Panc1 (cell line): ENCODE measurements around the gene CILP2. TPM values are rescaled to one million over a fixed set of nuclear protein-coding genes. Genes with fewer than 3 reads are reported as not detected.

Experiments used
- ATAC-seq: fragments of 200-7000 bp; cut with Tn5 transposase; 2 replicates; pipeline ENCODE4 v1.9.1; 2020; ENCODE audit warnings: mild to moderate bottlenecking, moderate library complexity
- BruUV-seq: library from RNA; stranded (reverse); fragments of 400-500 nt; replicated peaks from 2 replicates; lab custom pipeline; 2021; lab: Mats Ljungman, UMichigan
- CTCF ChIA-PET: fragments of 300-600 bp; sonication (Branson Sonifier 250); formaldehyde crosslinking; loops from one replicate; lab custom pipeline; 2022; ENCODE audit warnings: antibody characterized with exemption; lab: Charles Lee
- POLR2A ChIA-PET: fragments of 300-600 bp; sonication (Branson Sonifier 250); formaldehyde crosslinking; loops from one replicate; lab custom pipeline; 2022; ENCODE audit warnings: antibody characterized with exemption; lab: Charles Lee
- DNase-seq: peaks from one replicate; pipeline ENCODE4 v3.0.0-alpha.2; 2010; ENCODE audit warnings: low read depth, low spot score
- H3K27ac ChIP-seq: 2 replicates; pipeline ENCODE4 v1.5.1; 2011; ENCODE audit warnings: mild to moderate bottlenecking, low read length, inconsistent platforms
- H3K27me3 ChIP-seq: fragments of 200-500 bp; sonication (Bioruptor generic); 2 replicates; pipeline ENCODE4 v1.6.0; 2014; ENCODE audit warnings: low read length, inconsistent platforms; ENCODE audit not compliant: control insufficient read depth, insufficient read depth
- H3K36me3 ChIP-seq: fragments of 200-500 bp; sonication (Bioruptor generic); 2 replicates; pipeline ENCODE4 v1.5.1; 2014; ENCODE audit warnings: inconsistent platforms, mild to moderate bottlenecking, low read length, moderate library complexity; ENCODE audit not compliant: control insufficient read depth, insufficient read depth
- H3K4me1 ChIP-seq: 2 replicates; pipeline ENCODE4 v1.5.1; 2011; ENCODE audit warnings: inconsistent platforms, mild to moderate bottlenecking, low read length, moderate library complexity; ENCODE audit not compliant: control insufficient read depth, insufficient read depth
- H3K4me3 ChIP-seq, 2 experiments: 2 replicates each; pipeline ENCODE4 v1.5.1; 2011 to 2012; ENCODE audit warnings: low read depth in 2 of 2, low read length in 2 of 2, mild to moderate bottlenecking in 2 of 2, inconsistent platforms in 1 of 2, moderate library complexity in 1 of 2
- H3K9me3 ChIP-seq: fragments of 200-500 bp; sonication (Bioruptor generic); 2 replicates; pipeline ENCODE4 v1.5.1; 2014; ENCODE audit warnings: low read depth, mild to moderate bottlenecking, inconsistent platforms, low read length, moderate library complexity; ENCODE audit not compliant: control insufficient read depth, insufficient read depth
- POLR2AphosphoS5 ChIP-seq: IDR thresholded peaks from 2 replicates; pipeline ENCODE4 v1.6.1; 2012; ENCODE audit warnings: mild to moderate bottlenecking, low read depth, low read length, moderate library complexity
- SIN3A ChIP-seq: IDR thresholded peaks from 2 replicates; pipeline ENCODE4 v1.6.1; 2012; ENCODE audit warnings: low read depth, mild to moderate bottlenecking, low read length, moderate library complexity, borderline replicate concordance; ENCODE audit not compliant: insufficient read depth
- TCF7L2 ChIP-seq: IDR thresholded peaks from 2 replicates; pipeline ENCODE4 v1.6.1; 2011; ENCODE audit warnings: mild to moderate bottlenecking, low read depth, low read length, inconsistent platforms
- in situ Hi-C: cut with HindIII; loops from 2 replicates; pipeline ENCODE4 v1.10.0; 2016; ENCODE audit warnings: low sequenced_read_pairs, low pct_unique_long_range_greater_than_20kb
- intact Hi-C: fragments of 100-400 bp; cut with micrococcal nuclease; formaldehyde crosslinking; loops from one replicate; pipeline ENCODE4 v1.10.0; 2022; ENCODE audit not compliant: unreplicated experiment
- total RNA-seq: library from RNA; stranded (reverse); gene quantifications from one replicate; pipeline ENCODE4 v1.2.1, GENCODE V29; 2021; ENCODE audit not compliant: unreplicated experiment
- TF ChIP-seq, protein P1 (sequence below): fragments of 450-650 bp; IDR thresholded peaks from 2 replicates; pipeline ENCODE4 v1.5.1; 2017; ENCODE audit warnings: mild to moderate bottlenecking
- TF ChIP-seq, protein P2 (sequence below), 2 experiments: IDR thresholded peaks; 2 replicates each; pipeline ENCODE4 v1.6.1; 2011 to 2012; ENCODE audit warnings: low read depth in 2 of 2, control low read depth in 1 of 2, low read length in 1 of 2, mild to moderate bottlenecking in 1 of 2, moderate library complexity in 1 of 2; ENCODE audit not compliant: insufficient read depth in 1 of 2

CILP2 gene
- total RNA-seq, 1 experiment from 2014 or later, result 0.46 TPM

DNA sequence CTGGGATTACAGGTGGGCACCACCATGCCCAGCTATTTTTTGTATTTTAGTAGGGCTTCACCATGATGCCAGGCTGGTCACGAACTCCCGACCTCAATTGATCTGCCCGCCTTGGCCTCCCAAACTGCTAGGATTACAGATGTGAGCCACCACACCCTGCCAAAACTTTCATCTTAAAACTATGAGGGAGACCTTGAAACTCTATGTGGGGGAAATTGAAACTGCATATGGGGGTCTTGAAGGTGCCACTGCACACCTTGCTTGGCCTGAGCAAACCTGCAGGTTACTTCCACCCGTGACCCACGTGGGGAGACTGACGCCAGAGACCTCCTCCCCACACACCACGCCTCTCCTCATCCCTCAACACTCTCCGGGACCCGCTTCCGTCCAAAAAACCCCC is 15.6 kb downstream of the CILP2 start:
- no peaks in the 10 kb centered on the region for H3K36me3 ChIP-seq
- H3K4me1 ChIP-seq, result no peaks in the 10 kb centered on the region
- intact Hi-C loops (no loop called here), in situ Hi-C loops (no loop called here)
- no peaks in the 10 kb centered on the region for H3K27me3 ChIP-seq
- ChIA-PET CTCF (interaction anchor here (0.7 to 1.2 kb wide), 3 partner anchors 8 to 24 kb away, joined by 3 to 9 read pairs (median 3); no protein-coding TSS in a partner anchor), POLR2A (no interaction called here)
- no peak overlapping the region for H3K4me3 ChIP-seq
- no TSS peak for BruUV-seq
- ATAC-seq, result no peak
- H3K9me3 ChIP-seq, result no peaks in the 10 kb centered on the region
- H3K27ac ChIP-seq, result no peak overlapping the region
- TF ChIP-seq SIN3A (no peak), POLR2AphosphoS5 (no peak), TCF7L2 (no peak)
- TF ChIP-seq, protein P1, sequence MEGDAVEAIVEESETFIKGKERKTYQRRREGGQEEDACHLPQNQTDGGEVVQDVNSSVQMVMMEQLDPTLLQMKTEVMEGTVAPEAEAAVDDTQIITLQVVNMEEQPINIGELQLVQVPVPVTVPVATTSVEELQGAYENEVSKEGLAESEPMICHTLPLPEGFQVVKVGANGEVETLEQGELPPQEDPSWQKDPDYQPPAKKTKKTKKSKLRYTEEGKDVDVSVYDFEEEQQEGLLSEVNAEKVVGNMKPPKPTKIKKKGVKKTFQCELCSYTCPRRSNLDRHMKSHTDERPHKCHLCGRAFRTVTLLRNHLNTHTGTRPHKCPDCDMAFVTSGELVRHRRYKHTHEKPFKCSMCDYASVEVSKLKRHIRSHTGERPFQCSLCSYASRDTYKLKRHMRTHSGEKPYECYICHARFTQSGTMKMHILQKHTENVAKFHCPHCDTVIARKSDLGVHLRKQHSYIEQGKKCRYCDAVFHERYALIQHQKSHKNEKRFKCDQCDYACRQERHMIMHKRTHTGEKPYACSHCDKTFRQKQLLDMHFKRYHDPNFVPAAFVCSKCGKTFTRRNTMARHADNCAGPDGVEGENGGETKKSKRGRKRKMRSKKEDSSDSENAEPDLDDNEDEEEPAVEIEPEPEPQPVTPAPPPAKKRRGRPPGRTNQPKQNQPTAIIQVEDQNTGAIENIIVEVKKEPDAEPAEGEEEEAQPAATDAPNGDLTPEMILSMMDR, result no peak
- TF ChIP-seq, protein P2, sequence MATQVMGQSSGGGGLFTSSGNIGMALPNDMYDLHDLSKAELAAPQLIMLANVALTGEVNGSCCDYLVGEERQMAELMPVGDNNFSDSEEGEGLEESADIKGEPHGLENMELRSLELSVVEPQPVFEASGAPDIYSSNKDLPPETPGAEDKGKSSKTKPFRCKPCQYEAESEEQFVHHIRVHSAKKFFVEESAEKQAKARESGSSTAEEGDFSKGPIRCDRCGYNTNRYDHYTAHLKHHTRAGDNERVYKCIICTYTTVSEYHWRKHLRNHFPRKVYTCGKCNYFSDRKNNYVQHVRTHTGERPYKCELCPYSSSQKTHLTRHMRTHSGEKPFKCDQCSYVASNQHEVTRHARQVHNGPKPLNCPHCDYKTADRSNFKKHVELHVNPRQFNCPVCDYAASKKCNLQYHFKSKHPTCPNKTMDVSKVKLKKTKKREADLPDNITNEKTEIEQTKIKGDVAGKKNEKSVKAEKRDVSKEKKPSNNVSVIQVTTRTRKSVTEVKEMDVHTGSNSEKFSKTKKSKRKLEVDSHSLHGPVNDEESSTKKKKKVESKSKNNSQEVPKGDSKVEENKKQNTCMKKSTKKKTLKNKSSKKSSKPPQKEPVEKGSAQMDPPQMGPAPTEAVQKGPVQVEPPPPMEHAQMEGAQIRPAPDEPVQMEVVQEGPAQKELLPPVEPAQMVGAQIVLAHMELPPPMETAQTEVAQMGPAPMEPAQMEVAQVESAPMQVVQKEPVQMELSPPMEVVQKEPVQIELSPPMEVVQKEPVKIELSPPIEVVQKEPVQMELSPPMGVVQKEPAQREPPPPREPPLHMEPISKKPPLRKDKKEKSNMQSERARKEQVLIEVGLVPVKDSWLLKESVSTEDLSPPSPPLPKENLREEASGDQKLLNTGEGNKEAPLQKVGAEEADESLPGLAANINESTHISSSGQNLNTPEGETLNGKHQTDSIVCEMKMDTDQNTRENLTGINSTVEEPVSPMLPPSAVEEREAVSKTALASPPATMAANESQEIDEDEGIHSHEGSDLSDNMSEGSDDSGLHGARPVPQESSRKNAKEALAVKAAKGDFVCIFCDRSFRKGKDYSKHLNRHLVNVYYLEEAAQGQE (IDR thresholded peaks at IDR 0.05; ENCODE audit: insufficient read depth in 1 of 2, low read depth in 2 of 2, low read length in 1 of 2), result no peak
- no peak for DNase-seq

DNA sequence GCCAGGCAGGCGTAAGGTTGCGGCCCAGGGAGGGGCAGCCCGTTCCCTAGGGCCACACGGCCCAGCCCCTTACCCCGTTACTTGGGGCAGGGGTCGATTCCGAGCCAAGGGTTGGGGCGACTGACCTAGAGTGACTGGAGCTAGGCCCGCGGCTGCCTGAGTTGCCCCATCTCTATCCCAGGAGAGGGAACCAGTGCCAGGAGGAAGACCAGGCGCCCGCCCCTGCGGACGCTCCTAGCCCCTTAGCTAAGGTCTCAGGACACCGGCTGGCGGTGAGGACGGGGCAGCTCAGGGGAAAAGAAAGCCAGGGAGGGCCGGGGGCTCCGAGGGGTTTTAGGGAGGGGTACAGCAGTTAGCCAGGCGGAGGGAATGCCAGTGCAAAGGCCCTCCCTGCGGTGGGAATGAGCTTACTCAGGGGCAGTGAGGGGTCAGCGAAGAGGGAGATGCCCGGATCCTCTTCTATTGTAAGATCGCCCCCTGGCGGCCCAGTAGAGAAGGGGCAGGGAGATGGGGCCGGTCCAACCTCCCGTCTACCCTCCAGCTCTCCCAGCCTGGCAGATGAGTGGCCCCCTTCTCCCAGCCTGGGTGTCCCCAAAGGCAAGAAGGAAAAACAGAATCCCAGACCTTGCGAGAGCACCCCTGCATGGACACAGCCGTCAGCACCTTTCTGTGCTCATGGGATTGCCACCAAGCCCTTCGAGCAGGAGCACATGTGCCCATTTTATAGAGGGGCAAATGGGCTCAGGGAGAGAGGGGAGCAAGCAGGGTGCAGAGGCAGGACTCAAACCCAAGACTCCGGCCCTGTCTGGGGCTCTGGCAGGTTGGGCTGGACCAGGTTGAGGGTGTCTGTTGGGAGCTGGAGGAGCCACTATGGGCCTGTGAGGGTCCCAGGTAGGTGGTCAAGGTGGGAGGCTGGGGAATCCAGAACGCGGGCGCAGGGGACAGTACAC is 16.3 kb downstream of the CILP2 start:
- Histone ChIP-seq H3K9me3 (no peaks in the 10 kb centered on the region), H3K4me3 (no peak overlapping the region), H3K27ac (no peak overlapping the region), H3K27me3 (no peaks in the 10 kb centered on the region), H3K36me3 (no peaks in the 10 kb centered on the region), H3K4me1 (no peaks in the 10 kb centered on the region)
- intact Hi-C loops (no loop called here), in situ Hi-C loops (no loop called here)
- ATAC-seq (peak; percentile 79), DNase-seq (no peak)
- CTCF ChIA-PET, result interaction anchor here (0.5 to 1.2 kb wide), 4 partner anchors 22 to 189 kb away, joined by 3 to 9 read pairs (median 6); no protein-coding TSS in a partner anchor
- TF ChIP-seq, protein P1, result peak; percentile 87
- no peak for TF ChIP-seq POLR2AphosphoS5
- BruUV-seq, result no TSS peak
- POLR2A ChIA-PET, result no interaction called here
